Measurements from ENCODE around the gene GARRE1. TPM values are rescaled to one million over a fixed set of nuclear protein-coding genes. Genes with fewer than 3 reads are reported as not detected.
"Not testable (repeated sequence)": the region's sequence is repeated elsewhere in the genome, so short reads cannot be mapped to it uniquely, and the experiment has no call there.

GARRE1 gene, protein sequence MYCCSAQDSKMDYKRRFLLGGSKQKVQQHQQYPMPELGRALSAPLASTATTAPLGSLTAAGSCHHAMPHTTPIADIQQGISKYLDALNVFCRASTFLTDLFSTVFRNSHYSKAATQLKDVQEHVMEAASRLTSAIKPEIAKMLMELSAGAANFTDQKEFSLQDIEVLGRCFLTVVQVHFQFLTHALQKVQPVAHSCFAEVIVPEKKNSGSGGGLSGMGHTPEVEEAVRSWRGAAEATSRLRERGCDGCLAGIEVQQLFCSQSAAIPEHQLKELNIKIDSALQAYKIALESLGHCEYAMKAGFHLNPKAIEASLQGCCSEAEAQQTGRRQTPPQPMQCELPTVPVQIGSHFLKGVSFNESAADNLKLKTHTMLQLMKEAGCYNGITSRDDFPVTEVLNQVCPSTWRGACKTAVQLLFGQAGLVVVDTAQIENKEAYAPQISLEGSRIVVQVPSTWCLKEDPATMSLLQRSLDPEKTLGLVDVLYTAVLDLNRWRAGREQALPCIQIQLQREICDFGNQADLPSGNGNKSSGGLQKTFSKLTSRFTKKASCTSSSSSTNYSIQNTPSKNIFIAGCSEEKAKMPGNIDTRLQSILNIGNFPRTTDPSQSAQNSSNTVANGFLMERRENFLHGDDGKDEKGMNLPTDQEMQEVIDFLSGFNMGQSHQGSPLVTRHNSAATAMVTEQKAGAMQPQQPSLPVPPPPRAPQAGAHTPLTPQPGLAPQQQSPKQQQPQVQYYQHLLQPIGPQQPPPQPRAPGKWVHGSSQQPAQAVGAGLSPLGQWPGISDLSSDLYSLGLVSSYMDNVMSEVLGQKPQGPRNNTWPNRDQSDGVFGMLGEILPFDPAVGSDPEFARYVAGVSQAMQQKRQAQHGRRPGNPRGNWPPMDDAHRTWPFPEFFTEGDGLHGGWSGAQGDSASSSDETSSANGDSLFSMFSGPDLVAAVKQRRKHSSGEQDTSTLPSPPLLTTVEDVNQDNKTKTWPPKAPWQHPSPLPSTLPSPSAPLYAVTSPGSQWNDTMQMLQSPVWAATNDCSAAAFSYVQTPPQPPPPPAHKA (N-terminal part only)
- total RNA-seq (ENCODE audit: low replicate concordance), result 27.7 and 69.8 TPM in 2 replicates

DNA sequence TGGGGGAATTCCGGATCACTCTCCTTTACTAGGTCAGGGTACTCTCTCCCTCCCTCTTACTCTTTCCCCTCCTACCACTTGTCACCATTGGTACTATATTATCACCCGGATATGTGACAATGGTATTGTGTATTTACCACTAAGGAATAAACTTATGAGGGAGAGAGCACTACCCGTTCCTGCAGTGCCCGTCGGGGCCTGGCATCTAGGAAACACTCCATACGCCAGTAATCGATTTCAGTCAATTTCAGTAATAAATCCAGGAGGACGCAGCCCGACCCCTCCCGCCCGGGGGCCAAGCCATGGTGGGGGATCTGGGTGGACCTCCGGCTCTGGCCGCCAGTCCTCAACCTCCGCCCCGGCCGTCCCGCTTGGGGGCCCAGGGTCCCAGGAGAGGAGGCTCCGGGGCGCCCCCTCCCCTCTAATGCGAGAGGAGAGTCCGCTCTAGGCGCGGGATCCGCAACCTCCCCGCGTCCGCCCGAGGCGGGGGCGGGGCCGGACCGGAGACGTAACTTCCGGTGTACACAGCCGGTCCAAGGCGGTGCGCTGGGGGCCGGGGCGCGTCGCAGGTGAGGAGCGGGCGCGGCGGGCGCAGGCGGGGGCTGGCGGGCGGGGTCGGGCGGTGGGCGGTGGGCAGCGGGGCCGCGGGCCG is at the start of gene GARRE1:
Gene GARRE1 (plus strand): TSS at position 509 of the 652 bp plus-strand sequence. CDS start 45,920 bp downstream, outside the sequence.
- no peaks in the 10 kb centered on the region for H3K9me3 ChIP-seq (ENCODE audit: low read depth)
- H4K20me1 ChIP-seq (ENCODE audit: low read depth), result peaks cover 28% of the 10 kb centered on the region
- Mint-ChIP-seq H3K36me3 (peaks cover 3% of the 10 kb centered on the region), H3K4me3 (peak within 1 kb of the TSS; percentile 98), H3K27me3 (ENCODE audit: insufficient read depth, low read depth) (peaks cover 4% of the 10 kb centered on the region), H3K4me1 (peaks cover 21% of the 10 kb centered on the region), H3K9me3 (no peaks in the 10 kb centered on the region), H3K27ac (peak within 1 kb of the TSS; percentile 93)
- no peaks in the 10 kb centered on the region for H3K36me3 ChIP-seq
- peaks cover 19% of the 10 kb centered on the region for H3F3A ChIP-seq (ENCODE audit: low read depth)
- no peaks in the 10 kb centered on the region for H3K27me3 ChIP-seq
- H3K4me3 ChIP-seq, result peak within 1 kb of the TSS; percentile 99
- peaks cover 5% of the 10 kb centered on the region for H3K4me1 ChIP-seq
- peak within 1 kb of the TSS; percentile 79 for H3K9ac ChIP-seq
- peak within 1 kb of the TSS; percentile 91 for H3K4me2 ChIP-seq
- no peak for TF ChIP-seq EZH2phosphoT487 (IDR thresholded peaks at IDR 0.05)
- TF ChIP-seq, protein P1, sequence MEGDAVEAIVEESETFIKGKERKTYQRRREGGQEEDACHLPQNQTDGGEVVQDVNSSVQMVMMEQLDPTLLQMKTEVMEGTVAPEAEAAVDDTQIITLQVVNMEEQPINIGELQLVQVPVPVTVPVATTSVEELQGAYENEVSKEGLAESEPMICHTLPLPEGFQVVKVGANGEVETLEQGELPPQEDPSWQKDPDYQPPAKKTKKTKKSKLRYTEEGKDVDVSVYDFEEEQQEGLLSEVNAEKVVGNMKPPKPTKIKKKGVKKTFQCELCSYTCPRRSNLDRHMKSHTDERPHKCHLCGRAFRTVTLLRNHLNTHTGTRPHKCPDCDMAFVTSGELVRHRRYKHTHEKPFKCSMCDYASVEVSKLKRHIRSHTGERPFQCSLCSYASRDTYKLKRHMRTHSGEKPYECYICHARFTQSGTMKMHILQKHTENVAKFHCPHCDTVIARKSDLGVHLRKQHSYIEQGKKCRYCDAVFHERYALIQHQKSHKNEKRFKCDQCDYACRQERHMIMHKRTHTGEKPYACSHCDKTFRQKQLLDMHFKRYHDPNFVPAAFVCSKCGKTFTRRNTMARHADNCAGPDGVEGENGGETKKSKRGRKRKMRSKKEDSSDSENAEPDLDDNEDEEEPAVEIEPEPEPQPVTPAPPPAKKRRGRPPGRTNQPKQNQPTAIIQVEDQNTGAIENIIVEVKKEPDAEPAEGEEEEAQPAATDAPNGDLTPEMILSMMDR (IDR thresholded peaks at IDR 0.05), result peak; percentile 23
- DNase-seq (ENCODE audit: low spot score), result peak; percentile 97
- H3K79me2 ChIP-seq (ENCODE audit: low read depth), result peaks cover 43% of the 10 kb centered on the region
- H3K27ac ChIP-seq, result peak within 1 kb of the TSS; percentile 81
- peak within 1 kb of the TSS; percentile 99 for H2AFZ ChIP-seq (replicated peaks)

DNA sequence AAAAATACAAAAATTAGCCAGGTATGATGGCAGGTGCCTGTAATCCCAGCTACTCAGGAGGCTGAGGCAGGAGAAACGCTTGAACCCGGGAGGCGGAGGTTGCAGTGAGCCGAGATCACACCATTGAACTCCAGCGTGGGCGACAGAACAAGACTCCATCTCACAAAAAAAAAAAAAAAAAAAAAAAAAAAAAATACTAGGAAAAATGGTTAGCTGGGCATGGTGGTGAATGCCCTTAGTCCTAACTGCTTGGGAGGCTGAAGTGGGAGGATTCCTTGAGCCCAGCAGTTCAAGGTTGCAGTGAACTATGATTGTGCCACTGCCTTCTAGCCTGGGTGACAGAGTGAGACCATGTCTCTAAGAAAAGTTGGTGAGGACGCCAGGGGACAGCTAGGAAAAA is 49.0 kb upstream of the GARRE1 start:
- H4K20me1 ChIP-seq (ENCODE audit: low read depth); H3K27ac ChIP-seq; H3F3A ChIP-seq (ENCODE audit: low read depth); H3K4me2 ChIP-seq; DNase-seq (ENCODE audit: low spot score); H3K4me1 Mint-ChIP-seq; H3K27ac Mint-ChIP-seq; H3K4me3 Mint-ChIP-seq; H3K27me3 Mint-ChIP-seq (ENCODE audit: insufficient read depth, low read depth); H3K27me3 ChIP-seq; H3K9me3 Mint-ChIP-seq; H3K4me3 ChIP-seq; H3K9ac ChIP-seq; H3K4me1 ChIP-seq; H3K9me3 ChIP-seq (ENCODE audit: low read depth); H2AFZ ChIP-seq (replicated peaks): not testable (repeated sequence)
- Histone ChIP-seq H3K79me2 (ENCODE audit: low read depth) (peaks cover 27% of the 10 kb centered on the region), H3K36me3 (peaks cover 14% of the 10 kb centered on the region)
- peaks cover 20% of the 10 kb centered on the region for H3K36me3 Mint-ChIP-seq

DNA sequence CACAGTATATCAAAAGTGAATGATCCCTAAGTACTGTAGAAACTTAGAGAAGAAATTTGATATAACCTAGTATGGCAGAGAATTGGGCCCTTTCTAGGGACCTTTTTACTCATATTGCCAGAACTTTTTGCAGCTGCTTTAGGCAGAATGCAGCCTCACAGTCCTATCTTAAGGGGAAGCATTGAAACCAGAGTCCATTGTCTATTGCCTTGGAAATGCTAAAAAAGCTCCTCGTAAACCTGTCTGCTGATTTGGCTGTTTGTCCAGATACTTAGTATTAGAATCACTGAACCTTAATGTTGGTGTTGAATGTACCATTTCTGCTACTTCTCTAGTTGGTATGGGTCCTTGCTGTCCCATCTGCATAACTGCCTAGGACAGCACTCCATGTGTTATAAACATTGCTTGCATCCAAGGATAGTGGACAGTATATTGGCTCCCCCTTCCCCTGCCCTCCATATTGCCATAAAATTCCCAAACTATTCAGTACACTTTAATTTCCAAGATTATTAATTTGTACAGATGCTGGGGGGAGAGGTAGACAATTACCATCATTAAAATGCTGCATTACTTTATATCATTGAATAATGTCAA is 46.0 kb upstream of the GARRE1 start:
- Histone ChIP-seq H3K27ac (peak overlapping the region; percentile 34), H3K9ac (no peak overlapping the region), H3K79me2 (ENCODE audit: low read depth) (peaks cover 25% of the 10 kb centered on the region), H3F3A (ENCODE audit: low read depth) (no peaks in the 10 kb centered on the region), H3K27me3 (no peaks in the 10 kb centered on the region), H3K4me3 (no peak overlapping the region), H2AFZ (replicated peaks) (no peak overlapping the region), H3K9me3 (ENCODE audit: low read depth) (no peaks in the 10 kb centered on the region), H4K20me1 (ENCODE audit: low read depth) (peaks cover 11% of the 10 kb centered on the region), H3K36me3 (peaks cover 15% of the 10 kb centered on the region), H3K4me1 (no peaks in the 10 kb centered on the region), H3K4me2 (no peak overlapping the region)
- Mint-ChIP-seq H3K27me3 (ENCODE audit: insufficient read depth, low read depth) (no peaks in the 10 kb centered on the region), H3K4me1 (no peaks in the 10 kb centered on the region), H3K27ac (no peak overlapping the region), H3K4me3 (no peak overlapping the region), H3K9me3 (no peaks in the 10 kb centered on the region), H3K36me3 (peaks cover 17% of the 10 kb centered on the region)
- no peak for TF ChIP-seq EZH2 (IDR thresholded peaks at IDR 0.05)
- TF ChIP-seq EZH2phosphoT487 (IDR thresholded peaks at IDR 0.05), result no peak
- DNase-seq (ENCODE audit: low spot score), result no peak
